ENCODE data around the gene CRYBG1. TPM values are rescaled to one million over a fixed set of nuclear protein-coding genes. Genes with fewer than 3 reads are reported as not detected.

CRYBG1 gene
- total and polyA plus RNA-seq, 10 of the 15 experiments (the other 5 are each of a cell fraction or from before 2014, with no cell fraction given) = 6.5 to 57.0 (median 25.2) TPM

- no TSS peak for BruUV-seq (replicated peaks)
- SMC1A ChIA-PET (ENCODE audit: uncharacterized antibody, unreplicated experiment) = interaction anchor here (0.7 to 4.7 kb wide), 14 partner anchors 11 to 1011 kb away, joined by 3 to 86 read pairs (median 5); no protein-coding TSS in a partner anchor
These were observed 81.9 kb downstream of the CRYBG1 start for GRCh38 chr6:106442395-106442794.

More at GRCh38 chr6:106442395-106442794, 81.9 kb downstream of the CRYBG1 start:
- Histone ChIP-seq H3K27me3 (replicated peaks in 1 of 2; ENCODE audit: control insufficient read depth in 2 of 2, insufficient read depth in 2 of 2, low read length in 1 of 2) (no peaks in the 10 kb centered on the region; a peak in 2 of 4 replicates), H3K36me3 (ENCODE audit: control insufficient read depth in 2 of 2, insufficient read depth in 2 of 2, low read length in 1 of 2) (no peaks in the 10 kb centered on the region), H3K4me2 (ENCODE audit: control insufficient read depth, insufficient read depth) (no peak overlapping the region), H4K20me1 (ENCODE audit: control insufficient read depth, insufficient read depth) (no peaks in the 10 kb centered on the region), H3K4me1 (ENCODE audit: control insufficient read depth, insufficient read depth, low read length) (no peaks in the 10 kb centered on the region), H3K9ac (ENCODE audit: control insufficient read depth, insufficient read depth, low read length) (no peak overlapping the region), H3K4me3 (no peak overlapping the region), H3K79me2 (ENCODE audit: control insufficient read depth, insufficient read depth, low read length) (no peaks in the 10 kb centered on the region), H3K9me3 (replicated peaks; ENCODE audit: control insufficient read depth, insufficient read depth, low read length) (no peaks in the 10 kb centered on the region), H3K27ac (ENCODE audit: control insufficient read depth, insufficient read depth) (no peak overlapping the region), H2AFZ (ENCODE audit: control insufficient read depth, low read depth, low read length) (no peak overlapping the region)
- CTCF ChIA-PET = interaction anchor here (0.9 to 17.0 kb wide), 11 partner anchors 16 to 555 kb away, joined by 3 to 403 read pairs (median 4); no protein-coding TSS in a partner anchor
- FAIRE-seq (no peak), DNase-seq (ENCODE audit: low read depth, low spot score) (no peak), ATAC-seq (no peak)
- 33% methylated on average over 3 of the region's 3 CpGs for WGBS (ENCODE audit: insufficient coverage, insufficient replicate concordance, low lambda C conversion rate, missing lambda C conversion rate)
- intact Hi-C loops (cut with micrococcal nuclease; ENCODE audit: unreplicated experiment) (no loop called here), in situ Hi-C loops (cut with MboI) (no loop called here)
- RAD21 ChIA-PET (ENCODE audit: unreplicated experiment) = interaction anchor here (1.0 to 3.2 kb wide), 8 partner anchors 103 to 555 kb away, joined by 3 to 14 read pairs (median 3); no protein-coding TSS in a partner anchor
- POLR2A ChIA-PET = no interaction called here
- no peak for TF ChIP-seq TAF1 (IDR thresholded peaks at IDR 0.05; ENCODE audit: borderline replicate concordance, low read depth, low read length)
- TF ChIP-seq, protein P1, sequence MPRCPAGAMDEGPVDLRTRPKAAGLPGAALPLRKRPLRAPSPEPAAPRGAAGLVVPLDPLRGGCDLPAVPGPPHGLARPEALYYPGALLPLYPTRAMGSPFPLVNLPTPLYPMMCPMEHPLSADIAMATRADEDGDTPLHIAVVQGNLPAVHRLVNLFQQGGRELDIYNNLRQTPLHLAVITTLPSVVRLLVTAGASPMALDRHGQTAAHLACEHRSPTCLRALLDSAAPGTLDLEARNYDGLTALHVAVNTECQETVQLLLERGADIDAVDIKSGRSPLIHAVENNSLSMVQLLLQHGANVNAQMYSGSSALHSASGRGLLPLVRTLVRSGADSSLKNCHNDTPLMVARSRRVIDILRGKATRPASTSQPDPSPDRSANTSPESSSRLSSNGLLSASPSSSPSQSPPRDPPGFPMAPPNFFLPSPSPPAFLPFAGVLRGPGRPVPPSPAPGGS (IDR thresholded peaks at IDR 0.05; ENCODE audit: borderline replicate concordance, insufficient read depth, low read depth, low read length, poor library complexity, severe bottlenecking) = no peak
- TF ChIP-seq RCOR1 (conservative IDR thresholded peaks at IDR 0.05; ENCODE audit: low read depth, low read length) = no peak
- TF ChIP-seq IKZF2 (IDR thresholded peaks at IDR 0.05) = no peak
